ENCODE measurements around the gene PLA2G12A.

The PLA2G12A gene

DNA sequence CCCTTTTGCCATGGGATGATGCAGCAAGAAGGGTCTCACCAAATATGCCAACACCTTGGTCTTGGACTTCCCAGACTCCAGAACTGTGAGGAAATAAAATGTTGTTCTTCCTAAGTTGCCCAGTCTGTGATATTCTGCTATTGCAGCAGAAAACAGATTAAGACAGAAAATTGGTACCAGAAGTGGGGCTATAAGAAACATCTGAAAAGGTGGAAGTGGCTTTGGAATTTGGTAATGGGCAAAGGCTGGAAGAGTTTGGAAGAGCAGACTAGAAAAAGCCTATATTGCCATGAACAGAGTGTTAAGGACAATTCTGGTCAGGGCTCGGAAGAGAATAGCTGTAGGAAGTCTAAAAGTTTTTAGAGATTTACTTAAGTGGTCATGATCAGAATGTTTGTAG, 54.0 kb downstream of the PLA2G12A start:
- DNase-seq = no peak

DNA sequence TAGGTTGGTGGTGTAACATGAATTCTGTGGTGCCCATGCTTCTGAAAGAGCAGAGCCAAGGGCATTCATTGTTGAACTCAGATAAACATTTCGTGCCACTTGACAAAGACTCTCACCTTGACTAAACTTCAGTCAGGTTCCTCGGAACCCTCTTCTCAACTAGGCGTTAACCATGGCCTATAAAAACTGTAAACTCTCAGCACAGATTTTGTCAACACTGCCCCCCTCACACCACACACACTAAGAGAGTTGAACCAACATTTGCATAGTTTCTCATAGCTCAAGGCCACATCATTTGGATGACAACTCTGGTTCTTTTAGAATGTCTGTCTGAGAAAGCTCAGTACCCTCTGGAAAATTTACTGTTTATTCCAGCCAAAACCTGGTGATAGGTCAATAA, 54.7 kb downstream of the PLA2G12A start:
- no peak for DNase-seq

DNA sequence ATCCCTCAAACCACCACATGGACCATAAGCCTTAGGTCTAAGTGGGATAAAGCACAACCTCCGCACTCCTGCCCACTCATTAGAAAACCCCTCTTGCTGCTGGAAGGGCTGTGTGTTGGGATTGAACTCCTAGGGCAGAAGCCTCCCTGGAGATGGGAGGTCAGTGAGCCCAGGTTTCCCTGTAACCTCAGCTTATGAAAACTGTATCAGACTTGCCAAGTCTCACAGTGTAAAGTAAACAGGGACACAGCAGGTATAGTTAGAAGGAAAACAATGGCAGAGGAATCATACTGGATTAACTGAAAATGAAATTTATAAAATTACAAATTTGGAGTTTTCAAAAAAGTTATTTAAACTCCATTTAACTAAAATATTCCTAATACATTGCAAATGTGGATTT, 56.6 kb downstream of the PLA2G12A start:
- no peak for DNase-seq

DNA sequence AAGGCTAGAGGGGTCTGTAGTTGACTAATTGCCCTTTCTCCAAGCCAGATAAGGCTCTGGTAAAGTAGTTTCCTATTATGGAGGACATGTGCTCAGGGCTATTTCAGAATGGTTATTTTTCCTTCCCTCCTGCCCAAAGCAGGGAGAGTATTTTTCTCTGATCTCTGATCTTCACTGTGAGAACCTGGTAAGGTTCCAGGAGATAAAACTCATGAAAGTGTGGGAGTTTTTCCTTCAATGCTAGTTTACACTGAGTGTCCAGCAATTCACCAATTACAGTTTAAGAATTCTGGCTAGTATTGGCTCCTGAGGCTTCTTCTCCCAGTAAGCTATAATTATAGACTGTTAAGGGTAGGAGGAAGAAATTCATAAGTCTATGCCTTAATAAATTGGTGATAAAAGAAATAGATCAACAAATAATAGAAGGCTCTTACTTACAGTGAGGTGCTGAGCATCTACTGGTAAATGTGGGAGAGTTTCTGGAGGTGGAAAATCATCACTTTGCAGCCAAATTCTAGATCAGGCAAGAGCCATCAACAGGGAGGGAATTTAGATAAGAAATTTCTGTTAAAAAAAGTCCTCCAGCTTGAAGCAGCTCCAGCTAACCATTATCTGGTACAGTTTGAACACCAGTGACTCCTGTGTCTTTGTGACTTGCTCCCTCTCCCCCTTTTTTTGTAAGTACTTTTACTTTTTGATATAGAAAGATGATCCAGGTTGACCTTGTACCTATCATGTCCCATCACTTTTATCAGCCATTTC, 57.5 kb downstream of the PLA2G12A start:
- no peak for DNase-seq

DNA sequence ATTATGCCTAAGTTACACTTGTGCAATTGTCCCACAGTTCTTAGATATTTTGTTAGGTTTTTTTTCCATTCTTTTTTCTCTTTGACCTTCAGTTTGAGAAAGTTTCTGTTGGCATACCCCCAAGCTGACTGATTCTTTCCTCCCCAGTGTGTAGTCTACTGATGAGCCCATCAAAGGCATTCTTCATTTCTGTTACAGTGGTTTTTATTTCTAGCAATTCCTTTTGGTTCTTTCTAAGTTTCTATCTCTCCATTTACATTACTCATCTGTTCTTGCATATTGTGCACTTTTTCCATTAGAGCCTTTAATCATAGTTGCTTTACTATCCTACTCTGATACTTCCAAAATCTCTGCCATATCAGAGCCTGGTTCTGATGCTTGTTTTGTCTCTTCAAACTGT, 58.5 kb downstream of the PLA2G12A start:
- DNase-seq = no peak

DNA sequence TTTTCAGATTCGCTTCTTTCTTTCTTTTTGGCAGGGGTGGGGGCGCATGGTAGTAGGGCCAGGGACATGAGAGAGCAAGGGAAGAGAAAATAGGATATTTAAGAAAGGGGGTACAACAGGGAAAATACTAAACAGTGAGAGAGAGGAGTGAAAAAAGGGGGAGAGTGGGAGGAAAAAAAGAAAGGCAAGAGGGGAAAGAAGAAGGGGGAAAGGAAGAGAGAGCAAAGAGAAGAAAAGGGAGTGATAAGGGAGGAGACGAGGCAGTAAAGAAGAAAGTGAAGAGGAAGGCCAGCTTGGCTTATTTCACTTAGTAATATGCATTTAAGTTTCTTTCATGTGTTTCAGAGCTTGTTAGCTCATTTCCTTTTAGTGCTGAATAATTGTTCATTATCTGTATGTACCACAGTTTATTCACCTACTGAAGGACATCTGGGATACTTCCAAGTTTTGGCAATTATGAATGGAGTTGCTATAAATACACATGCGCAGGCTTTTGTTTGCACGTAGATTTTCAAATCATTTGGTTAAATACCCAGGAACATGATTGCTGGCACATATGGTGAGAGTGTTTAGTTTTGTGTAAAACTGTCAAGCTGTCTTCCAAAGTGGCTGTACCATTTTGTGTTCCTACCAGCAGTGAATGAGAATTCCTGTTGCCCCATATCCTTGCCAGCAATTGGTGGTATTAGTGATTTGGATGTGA, 63.9 kb downstream of the PLA2G12A start:
- no peak for DNase-seq

DNA sequence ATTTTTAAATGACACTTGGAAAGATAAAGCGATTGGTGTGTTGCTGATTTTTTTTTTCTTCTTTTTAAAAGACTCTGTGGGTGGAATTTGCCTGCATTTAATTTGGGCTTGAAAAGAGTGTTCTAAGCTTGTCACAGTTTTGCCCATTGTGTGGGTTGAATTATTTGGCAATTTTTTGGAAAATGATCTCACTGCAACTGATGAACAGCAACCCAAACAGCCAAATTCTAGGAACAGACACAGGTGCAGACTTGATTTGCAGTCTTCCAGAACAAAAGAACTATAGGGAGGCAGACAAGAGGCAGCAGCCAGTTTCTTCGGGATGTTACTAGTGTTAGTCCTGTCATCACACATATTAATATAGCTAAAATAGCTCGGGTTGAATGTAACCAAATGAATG, 67.1 kb downstream of the PLA2G12A start:
- DNase-seq = no peak

DNA sequence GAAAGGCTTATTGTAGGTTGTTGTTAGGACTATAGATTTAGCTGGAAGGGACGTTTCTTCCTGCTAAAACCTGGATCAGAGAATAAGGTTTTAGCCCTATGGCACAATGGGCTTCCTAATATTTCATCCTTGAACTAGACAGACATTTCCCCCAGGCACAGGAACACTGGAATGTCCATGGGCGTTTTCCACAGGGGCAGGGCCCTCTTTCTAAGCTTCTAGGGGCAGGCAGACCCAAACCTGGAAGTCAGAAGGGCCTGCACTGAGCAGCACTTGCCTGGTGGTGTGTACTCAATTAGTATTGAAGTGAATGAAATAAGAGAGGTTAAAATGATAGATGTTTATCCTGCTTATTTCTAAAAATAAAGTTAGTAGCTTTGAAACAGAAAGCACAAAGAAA, 67.8 kb downstream of the PLA2G12A start:
- no peak for DNase-seq
